BLaER1 (cell line): Measurements from ENCODE around the gene CDK5.
"Not testable (repeated sequence)": the region's sequence is repeated elsewhere in the genome, so short reads cannot be mapped to it uniquely, and the experiment has no call there.

Experiments
- H3K27ac ChIP-seq: shearing (Covaris generic); formaldehyde crosslinking; 2 replicates; pipeline ENCODE4 v1.8.1; 2022
- H3K27me3 ChIP-seq: shearing (Covaris generic); formaldehyde crosslinking; 2 replicates; pipeline ENCODE4 v1.8.1; 2022
- H3K36me3 ChIP-seq: shearing (Covaris generic); formaldehyde crosslinking; 2 replicates; pipeline ENCODE4 v1.8.1; 2022
- H3K4me1 ChIP-seq: shearing (Covaris generic); formaldehyde crosslinking; 2 replicates; pipeline ENCODE4 v1.8.1; 2022
- H3K4me2 ChIP-seq: shearing (Covaris generic); formaldehyde crosslinking; 2 replicates; pipeline ENCODE4 v1.8.1; 2022
- H3K4me3 ChIP-seq: shearing (Covaris generic); formaldehyde crosslinking; 2 replicates; pipeline ENCODE4 v1.8.1; 2022
- H3K9ac ChIP-seq: shearing (Covaris generic); formaldehyde crosslinking; 2 replicates; pipeline ENCODE4 v1.8.1; 2022
- H3K9me3 ChIP-seq: shearing (Covaris generic); formaldehyde crosslinking; 2 replicates; pipeline ENCODE4 v1.8.1; 2022
- H4K20me1 ChIP-seq: shearing (Covaris generic); formaldehyde crosslinking; 2 replicates; pipeline ENCODE4 v1.8.1; 2022
- Cebpa-rat ChIP-seq: shearing (Covaris generic); IDR thresholded peaks from 2 replicates; pipeline ENCODE4 v1.8.1; 2022

Gene CDK5

DNA sequence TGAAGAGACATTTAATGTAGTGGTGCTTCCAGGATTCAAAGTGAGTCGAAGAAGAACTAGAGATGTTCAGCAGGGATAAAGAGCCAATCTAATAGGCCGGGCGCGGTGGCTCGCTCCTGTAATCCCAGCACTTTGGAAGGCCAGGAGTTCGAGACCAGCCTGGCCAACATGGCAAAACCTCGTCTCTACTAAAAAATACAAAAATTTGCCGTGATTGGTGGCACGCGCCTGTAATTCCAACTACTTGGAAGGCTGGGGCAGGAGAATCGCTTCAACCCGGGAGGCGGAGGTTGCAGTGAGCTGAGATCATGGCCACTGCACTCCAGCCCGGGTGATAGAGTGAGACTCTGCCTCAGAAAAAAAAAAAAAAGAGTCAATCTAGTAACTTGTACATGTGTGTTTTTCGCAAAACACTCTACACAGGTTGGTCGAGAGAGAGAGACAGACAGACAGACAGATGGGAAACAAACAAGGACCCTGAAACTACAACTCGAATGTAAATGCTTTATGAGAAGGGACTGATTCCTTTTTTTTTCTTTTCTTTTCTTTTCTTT, 28.7 kb downstream of the CDK5 start:
- H3K9me3 ChIP-seq, result no peaks in the 10 kb centered on the region

DNA sequence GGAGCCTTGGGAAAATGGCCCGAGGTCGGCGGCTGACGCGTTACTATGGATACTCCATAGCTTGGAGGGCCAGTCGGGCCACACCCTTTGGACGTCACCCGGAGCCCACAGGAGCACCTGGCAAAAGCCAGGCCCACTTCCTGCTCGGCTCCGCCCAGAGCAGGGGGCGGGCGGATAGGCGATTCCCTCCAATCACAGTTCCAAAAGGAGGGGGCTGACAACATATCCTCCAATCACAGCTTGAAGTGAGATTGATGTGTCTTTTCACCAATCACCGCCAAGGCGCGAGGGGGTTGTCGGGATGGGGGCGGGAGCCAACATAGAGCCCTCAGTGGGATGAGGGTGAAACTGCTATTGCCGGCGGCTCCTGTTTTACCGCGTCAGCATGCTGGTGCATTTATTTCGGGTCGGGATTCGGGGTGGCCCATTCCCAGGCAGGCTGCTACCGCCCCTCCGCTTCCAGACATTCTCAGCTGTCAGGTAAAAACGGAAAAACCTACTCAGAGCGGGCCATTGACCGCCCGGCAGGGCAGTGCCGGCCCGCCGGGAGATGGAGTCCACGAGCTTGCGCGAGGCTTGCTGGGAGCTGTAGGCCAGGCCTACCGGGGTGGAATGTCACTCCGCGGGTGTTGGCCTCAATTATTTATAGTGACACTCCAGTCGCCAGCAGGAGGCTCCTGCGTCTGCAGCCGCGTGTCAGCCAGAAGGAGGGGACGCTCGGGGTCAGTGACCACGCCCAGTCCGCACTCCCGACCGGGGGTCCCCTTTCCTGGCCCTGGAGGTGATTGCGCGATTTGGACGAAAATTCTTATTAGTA, 29.4 kb downstream of the CDK5 start, which contains the start of gene ABCB8:
Gene ABCB8, plus strand, starts transcription at position 320 of the 817 bp plus-strand sequence. Its CDS starts 66 bp downstream, at position 386.
- H3K27me3 ChIP-seq, result peaks cover 3% of the 10 kb centered on the region; the same call in 1 of the 2 replicates
- peak within 1 kb of the TSS; percentile 50 for H3K27ac ChIP-seq
- no peak for TF ChIP-seq Cebpa-rat
- H4K20me1 ChIP-seq, result no peaks in the 10 kb centered on the region
- peaks cover 27% of the 10 kb centered on the region for H3K4me1 ChIP-seq
- H3K9ac ChIP-seq, result peak within 1 kb of the TSS; percentile 60
- H3K4me2 ChIP-seq, result peak within 1 kb of the TSS; percentile 93
- no peaks in the 10 kb centered on the region for H3K9me3 ChIP-seq
- peak within 1 kb of the TSS; percentile 69 for H3K4me3 ChIP-seq
- peaks cover 12% of the 10 kb centered on the region; the same call in 1 of the 2 replicates for H3K36me3 ChIP-seq

More for the DNA sequence above, 28.7 kb downstream of the CDK5 start:
- Histone ChIP-seq H4K20me1 (0 out of 2 replicates have a peak, but pooled peaks cover 6% of the 10 kb centered on the region), H3K4me3 (peak overlapping the region; percentile 69), H3K36me3 (peaks cover 13% of the 10 kb centered on the region), H3K27ac (peak overlapping the region; percentile 50), H3K4me1 (peaks cover 21% of the 10 kb centered on the region), H3K27me3 (peaks cover 3% of the 10 kb centered on the region; the same call in 1 of the 2 replicates), H3K4me2 (peak overlapping the region; percentile 89), H3K9ac (peak overlapping the region; percentile 60)
- TF ChIP-seq Cebpa-rat, result no peak

DNA sequence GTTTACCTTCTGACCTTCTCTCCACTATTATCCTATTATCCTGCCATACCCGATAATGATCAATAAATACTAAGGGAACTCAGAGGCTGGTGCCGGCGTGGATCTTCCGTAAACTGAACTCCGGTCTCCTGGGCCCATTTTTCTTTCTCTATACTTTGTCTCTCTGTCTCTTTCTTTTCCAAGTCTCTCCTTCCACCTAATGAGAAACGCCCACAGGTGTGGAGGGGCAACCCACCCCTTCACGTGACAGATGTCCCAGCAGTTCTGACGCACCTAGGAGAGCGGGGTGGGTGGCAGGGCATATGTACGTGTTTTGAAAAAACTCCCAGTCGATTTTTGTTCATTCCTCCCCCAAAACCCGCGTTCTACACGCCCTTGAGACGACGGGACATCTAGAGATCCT, 30.0 kb downstream of the CDK5 start:
- H3K36me3 ChIP-seq, result peaks cover 12% of the 10 kb centered on the region; the same call in 1 of the 2 replicates
- peaks cover 33% of the 10 kb centered on the region for H3K4me1 ChIP-seq
- not testable (repeated sequence) for H3K9me3 ChIP-seq, H4K20me1 ChIP-seq, H3K27me3 ChIP-seq, H3K27ac ChIP-seq
- H3K4me2 ChIP-seq, result peak overlapping the region; percentile 93
- H3K9ac ChIP-seq, result peak overlapping the region; percentile 18; the same call in 1 of the 2 replicates
- peak overlapping the region; percentile 69 for H3K4me3 ChIP-seq

DNA sequence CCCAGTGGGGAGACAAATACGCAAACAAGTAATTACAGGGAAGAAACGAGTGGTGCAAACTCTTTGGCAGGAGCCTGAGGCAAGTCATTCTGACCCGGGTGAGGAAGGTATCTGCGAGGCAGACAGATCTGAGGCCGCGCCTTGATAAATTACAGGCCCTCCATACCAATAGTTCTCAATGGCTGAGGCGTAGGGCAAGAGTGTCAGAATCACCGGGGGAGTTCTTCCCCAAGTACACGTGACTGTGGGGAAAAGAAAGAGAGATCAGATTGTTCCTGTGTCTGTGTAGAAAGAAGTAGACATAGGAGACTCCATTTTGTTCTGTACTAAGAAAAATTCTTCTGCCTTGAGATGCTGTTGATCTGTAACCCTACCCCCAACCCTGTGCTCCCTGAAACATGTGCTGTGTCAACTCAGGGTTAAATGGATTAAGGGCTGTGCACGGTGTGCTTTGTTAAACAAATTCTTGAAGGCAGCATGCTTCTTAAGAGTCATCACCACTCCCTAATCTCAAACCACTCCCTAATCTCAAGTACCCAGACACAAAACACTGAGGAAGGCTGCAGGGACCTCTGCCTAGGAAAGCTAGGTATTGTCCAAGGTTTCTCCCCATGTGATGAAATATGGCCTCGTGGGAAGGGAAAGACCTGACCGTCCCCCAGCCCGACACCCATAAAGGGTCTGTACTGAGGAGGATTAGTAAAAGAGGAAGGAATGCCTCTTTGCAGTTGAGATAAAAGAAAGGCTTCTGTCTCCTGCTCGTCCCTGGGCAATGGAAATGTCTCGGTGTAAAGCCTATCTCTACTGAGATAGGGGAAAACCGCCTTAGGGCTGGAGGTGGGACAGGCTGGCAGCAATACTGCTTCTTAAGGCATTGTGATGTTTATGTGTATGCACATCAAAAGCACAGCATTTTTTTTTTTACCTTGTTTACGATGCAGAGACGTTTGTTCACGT, 30.6 kb downstream of the CDK5 start:
- H3K27ac ChIP-seq, H3K9me3 ChIP-seq: not testable (repeated sequence)
- H3K4me1 ChIP-seq, result peaks cover 33% of the 10 kb centered on the region

DNA sequence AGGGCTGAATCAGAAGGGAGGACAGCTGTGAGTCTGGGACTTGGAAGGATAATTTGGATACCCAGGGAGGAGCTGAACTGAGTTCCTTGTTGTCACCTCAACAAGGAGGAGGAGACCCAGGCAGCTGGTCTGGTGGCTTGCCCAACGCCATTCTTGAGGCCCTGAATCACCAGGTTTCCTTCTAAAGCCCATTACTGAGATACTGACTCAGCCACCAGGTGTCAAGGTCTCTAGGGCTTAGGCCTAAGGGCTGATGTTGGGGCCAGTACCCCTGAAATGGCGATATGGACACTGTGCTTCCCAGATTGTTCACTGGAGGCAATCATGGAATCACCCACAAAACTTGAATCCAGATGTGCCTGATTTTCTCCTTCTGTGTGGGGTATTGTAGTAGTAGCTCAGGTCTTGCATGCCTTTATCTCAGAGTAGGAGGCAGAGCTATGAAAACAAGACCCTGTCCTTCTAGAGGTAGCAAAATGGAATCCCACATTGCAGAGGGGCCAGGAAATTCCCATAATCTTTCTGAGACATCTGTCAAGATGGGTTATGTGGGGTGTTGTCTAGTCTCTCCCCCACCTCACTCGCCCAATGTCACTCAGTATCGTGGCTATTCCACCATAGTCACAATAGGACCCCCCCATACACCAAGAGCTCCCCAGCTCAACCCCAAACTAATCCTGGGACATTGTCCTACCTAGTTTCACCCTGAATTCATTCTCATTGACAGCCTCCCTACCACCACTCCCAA, 31.6 kb downstream of the CDK5 start:
- peaks cover 33% of the 10 kb centered on the region for H3K4me1 ChIP-seq
- peaks cover 3% of the 10 kb centered on the region; the same call in 1 of the 2 replicates for H3K27me3 ChIP-seq
- no peak overlapping the region for H3K4me3 ChIP-seq
- no peak for TF ChIP-seq Cebpa-rat
- no peak overlapping the region for H3K9ac ChIP-seq
- H3K4me2 ChIP-seq, result no peak overlapping the region
- H3K36me3 ChIP-seq, result 0 out of 2 replicates have a peak, but pooled peaks cover under 1% of the 10 kb centered on the region
- H3K9me3 ChIP-seq, result no peaks in the 10 kb centered on the region
- no peaks in the 10 kb centered on the region for H4K20me1 ChIP-seq
- H3K27ac ChIP-seq, result no peak overlapping the region

More for the DNA sequence above, 30.6 kb downstream of the CDK5 start:
- not testable (repeated sequence) for H3K9ac ChIP-seq, H4K20me1 ChIP-seq, H3K27me3 ChIP-seq, H3K4me3 ChIP-seq
- Histone ChIP-seq H3K4me2 (peak overlapping the region; percentile 93), H3K36me3 (0 out of 2 replicates have a peak, but pooled peaks cover 10% of the 10 kb centered on the region)

DNA sequence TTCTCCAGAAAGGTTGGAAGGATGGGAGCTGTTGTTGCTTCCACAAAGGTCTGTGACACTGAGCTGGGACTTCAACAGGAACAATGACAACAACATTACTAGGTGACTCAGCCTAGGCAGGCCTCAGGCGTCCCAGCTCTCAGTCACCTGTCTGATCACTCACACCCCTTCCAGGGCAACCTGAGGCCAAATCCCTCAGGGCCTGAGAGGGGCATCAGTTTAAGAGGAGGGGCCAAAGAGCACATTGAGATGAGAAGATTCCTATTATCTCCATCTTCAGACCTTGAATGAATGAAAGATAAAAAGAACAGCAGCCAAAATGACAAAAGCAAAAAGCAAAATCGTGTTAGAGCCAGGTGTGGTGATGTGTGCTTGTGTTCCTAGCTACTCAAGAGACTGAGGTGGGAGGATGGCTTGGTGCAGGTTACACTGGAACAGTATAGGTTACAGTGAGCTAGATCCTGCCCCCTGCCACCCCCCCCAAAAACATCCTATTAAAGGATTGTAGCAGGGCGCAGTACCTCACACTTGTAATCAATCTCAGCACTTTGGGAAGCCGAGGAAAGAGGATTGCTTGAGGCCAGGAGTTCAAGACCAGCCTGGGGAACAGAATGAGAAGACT, 33.2 kb downstream of the CDK5 start, which contains the start of gene ATG9B:
Gene ATG9B, minus strand, starts transcription at position 60 of the 622 bp plus-strand sequence. CDS start 71 bp downstream, outside the sequence.
- no peaks in the 10 kb centered on the region for H3K36me3 ChIP-seq
- H3K9ac ChIP-seq, result peak within 1 kb of the TSS; percentile 13; the same call in 1 of the 2 replicates
- H4K20me1 ChIP-seq, result no peaks in the 10 kb centered on the region
- H3K9me3 ChIP-seq, result no peaks in the 10 kb centered on the region
- no peak for TF ChIP-seq Cebpa-rat
- H3K4me3 ChIP-seq, result no peak within 1 kb of the TSS
- no peak within 1 kb of the TSS for H3K27ac ChIP-seq
- peaks cover 41% of the 10 kb centered on the region for H3K4me1 ChIP-seq
- peaks cover 5% of the 10 kb centered on the region for H3K27me3 ChIP-seq
- H3K4me2 ChIP-seq, result peak within 1 kb of the TSS; percentile 72

DNA sequence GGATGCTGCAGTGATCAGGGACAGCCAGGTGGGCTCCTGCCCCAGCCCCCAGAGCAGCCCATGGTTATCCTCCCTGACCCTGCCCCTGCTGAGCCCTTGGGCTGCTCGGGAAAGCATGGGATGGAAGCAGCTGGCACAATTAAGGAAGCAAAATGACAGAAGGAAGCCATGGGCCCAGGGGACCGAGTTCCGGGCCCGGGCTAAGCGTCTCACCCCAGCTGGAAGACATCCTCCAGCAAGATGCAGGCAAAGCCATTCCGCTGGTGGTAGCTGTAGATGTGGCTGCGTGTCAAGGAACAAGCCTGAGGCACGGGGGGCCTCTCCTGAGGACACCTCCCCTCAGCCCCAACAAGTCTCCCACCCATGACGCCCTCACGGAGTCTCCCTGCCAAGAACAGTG, 34.5 kb downstream of the CDK5 start:
- Histone ChIP-seq H3K4me2 (peak overlapping the region; percentile 72), H3K27ac (no peak overlapping the region), H3K9ac (peak overlapping the region; percentile 13; the same call in 1 of the 2 replicates), H4K20me1 (no peaks in the 10 kb centered on the region), H3K27me3 (peaks cover 18% of the 10 kb centered on the region), H3K4me1 (peaks cover 47% of the 10 kb centered on the region), H3K36me3 (no peaks in the 10 kb centered on the region), H3K4me3 (no peak overlapping the region), H3K9me3 (no peaks in the 10 kb centered on the region)
- TF ChIP-seq Cebpa-rat, result no peak

DNA sequence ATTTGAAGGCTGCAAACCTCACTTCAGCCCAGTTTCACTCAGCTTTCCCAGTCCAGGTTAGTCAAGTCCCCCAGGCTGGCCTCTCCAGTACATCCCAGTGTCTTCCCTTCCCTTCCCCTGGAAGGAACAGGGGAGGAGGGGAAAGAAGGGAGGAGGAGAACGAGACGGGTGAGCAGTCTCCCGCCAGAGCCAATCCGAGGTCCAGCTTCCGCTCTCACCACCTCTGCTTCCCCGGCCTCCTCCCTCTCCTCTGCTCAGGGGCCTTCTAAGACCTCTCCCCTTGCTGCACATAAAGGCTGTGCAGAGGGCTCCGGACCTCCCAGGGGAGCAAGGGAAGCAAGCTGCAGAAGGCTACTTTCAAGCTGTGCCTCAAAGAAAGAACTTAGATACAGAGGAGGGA, 37.5 kb downstream of the CDK5 start:
- Histone ChIP-seq H4K20me1 (no peaks in the 10 kb centered on the region), H3K9ac (no peak overlapping the region), H3K27me3 (peaks cover 14% of the 10 kb centered on the region), H3K4me3 (no peak overlapping the region), H3K27ac (no peak overlapping the region), H3K4me2 (peak overlapping the region; percentile 100), H3K36me3 (no peaks in the 10 kb centered on the region), H3K9me3 (no peaks in the 10 kb centered on the region), H3K4me1 (peaks cover 64% of the 10 kb centered on the region)
- no peak for TF ChIP-seq Cebpa-rat
